Left ventricle myocardium superior (tissue), 1 donor: ENCODE measurements around the gene SAT2. TPM values are rescaled to one million over a fixed set of nuclear protein-coding genes. Genes with fewer than 3 reads are reported as not detected.

ENCODE experiments used
- ATAC-seq: fragments of 200-7000 bp; cut with Tn5 transposase; one replicate; pipeline ENCODE4 v1.9.1; 2020; ENCODE audit warnings: mild to moderate bottlenecking, moderate library complexity
- DNase-seq: peaks from one replicate; pipeline ENCODE4 v3.0.0-alpha.2; 2020
- intact Hi-C: fragments of 100-400 bp; cut with micrococcal nuclease; formaldehyde crosslinking; loops from one replicate; pipeline ENCODE4 v1.11.0; 2022
- long read RNA-seq: library from polyadenylated mRNA; unstranded; transcript quantifications from one replicate; pipeline ENCODE4 v2.0.0, GENCODE V29; 2021
- total RNA-seq: library from RNA; stranded (reverse); fragmentation: NEBNext Ultra II Directional; extraction: Animal tissue kit (Norgen Biotek cat#: 25700); gene quantifications from one replicate; pipeline ENCODE4 v1.2.1, GENCODE V29; 2021
- donor health status: DM: no; HTN: yes; CAD: no; lungs with severe emphysema.

Gene SAT2
- 74.4 TPM for total RNA-seq
- long read RNA-seq, transcript SAT2-204 (2 exons, 765 nt): minor isoform, 5 of 80 reads
- long read RNA-seq, transcript SAT2-213 (5 exons, 582 nt): minor isoform, 9 of 80 reads
- long read RNA-seq, transcript SAT2-201 (6 exons, 946 nt): minor isoform, 20 of 80 reads
- long read RNA-seq, transcript SAT2-202 (6 exons, 974 nt): major isoform, 31 of 80 reads
- long read RNA-seq, partial matches to known transcripts: 1 of 80 reads
- long read RNA-seq, other reads (novel, unspliced or antisense): 3 of 80 reads

GRCh38 chr17:7627250-7628121 is at the start of gene SAT2:
Gene SAT2, minus strand, starts transcription at chr17:7627821. Its CDS starts 186 bp downstream, at chr17:7627635.
- DNase-seq (peak; percentile 95), ATAC-seq (peak; percentile 99)
- intact Hi-C loops: no loop called here

- intact Hi-C loops: no loop called here
- ATAC-seq (no peak), DNase-seq (no peak)
Observed at GRCh38 chr17:7676533-7676932, 48.9 kb upstream of the SAT2 start.

GRCh38 chr17:7674934-7675333 is 47.3 kb upstream of the SAT2 start:
- intact Hi-C loops: no loop called here
- DNase-seq (no peak), ATAC-seq (no peak)

GRCh38 chr17:7673239-7673638 is 45.6 kb upstream of the SAT2 start:
- intact Hi-C loops: no loop called here
- ATAC-seq (no peak), DNase-seq (no peak)

GRCh38 chr17:7668482-7668881 is 40.9 kb upstream of the SAT2 start:
- intact Hi-C loops: no loop called here
- DNase-seq: no peak
- ATAC-seq: no peak

GRCh38 chr17:7667656-7668406 is 40.2 kb upstream of the SAT2 start:
- ATAC-seq: no peak
- no peak for DNase-seq
- intact Hi-C loops: no loop called here

- ATAC-seq: peak; percentile 79
- DNase-seq: peak; percentile 78
Observed at GRCh38 chr17:7656958-7657609, 29.5 kb upstream of the SAT2 start.

GRCh38 chr17:7655541-7655840 is 27.9 kb upstream of the SAT2 start:
- intact Hi-C loops: no loop called here
- no peak for ATAC-seq
- DNase-seq: no peak

More at GRCh38 chr17:7656958-7657609, 29.5 kb upstream of the SAT2 start:
- intact Hi-C loops: no loop called here

GRCh38 chr17:7654832-7655540 is 27.4 kb upstream of the SAT2 start:
- ATAC-seq (no peak), DNase-seq (no peak)
- intact Hi-C loops: no loop called here

- intact Hi-C loops: no loop called here
- no peak for DNase-seq
- no peak for ATAC-seq
Observed at GRCh38 chr17:7652388-7653356, 25.1 kb upstream of the SAT2 start.

- intact Hi-C loops: no loop called here
- peak; percentile 46 for DNase-seq
- peak; percentile 49 for ATAC-seq
Observed at GRCh38 chr17:7651665-7652387, 24.2 kb upstream of the SAT2 start.

GRCh38 chr17:7651097-7651664 is 23.6 kb upstream of the SAT2 start:
- no peak for ATAC-seq
- peak; percentile 29 for DNase-seq
- intact Hi-C loops: no loop called here

- DNase-seq (peak; percentile 81), ATAC-seq (peak; percentile 90)
- intact Hi-C loops: no loop called here
Observed at GRCh38 chr17:7650509-7651096, 23.0 kb upstream of the SAT2 start, which contains the start of gene ATP1B2. Gene ATP1B2, plus strand, starts transcription at chr17:7650926. Its CDS starts 593 bp downstream, at chr17:7651519.

- ATAC-seq (no peak), DNase-seq (no peak)
- intact Hi-C loops: no loop called here
Observed at GRCh38 chr17:7647018-7647417, 19.4 kb upstream of the SAT2 start.

GRCh38 chr17:7646457-7646856 is 18.8 kb upstream of the SAT2 start:
- ATAC-seq (no peak), DNase-seq (no peak)
- intact Hi-C loops: no loop called here

- DNase-seq (no peak), ATAC-seq (no peak)
- intact Hi-C loops: no loop called here
Observed at GRCh38 chr17:7644775-7645174, 17.2 kb upstream of the SAT2 start.
